Activated CD8-positive, alpha-beta T cell treated with anti-CD3 and anti-CD28 coated beads, Interleukin-2, amount 10 ng/mL, durations not matched to agents 7 days and 5 days (primary cell): ENCODE data around the gene GPR162. TPM values are rescaled to one million over a fixed set of nuclear protein-coding genes. Genes with fewer than 3 reads are reported as not detected.
A peak's percentile ranks its signal among the peaks of the same experiment; 100 is the strongest.

ENCODE experiments used
- ATAC-seq: fragments of 150-1000 bp; cut with Tn5 transposase; one replicate; pipeline ENCODE4 v1.10.0; 2021; ENCODE audit warnings: moderate library complexity
- CTCF ChIA-PET: fragments of 350-600 bp; sonication (Branson Sonifier 250); formaldehyde crosslinking; loops from one replicate; lab custom pipeline; 2021; ENCODE audit warnings: antibody characterized with exemption; lab: Charles Lee
- POLR2A ChIA-PET: fragments of 350-600 bp; sonication (Branson Sonifier 250); formaldehyde crosslinking; loops from one replicate; lab custom pipeline; 2021; ENCODE audit warnings: antibody characterized with exemption; lab: Charles Lee
- DNase-seq: peaks from one replicate; pipeline ENCODE4 v3.0.0-alpha.2; 2020
- H3K27ac Mint-ChIP-seq: one replicate; pipeline ENCODE4 v1.8.0; 2021; ENCODE audit warnings: mild to moderate bottlenecking, mixed read lengths
- H3K27me3 Mint-ChIP-seq: one replicate; pipeline ENCODE4 v1.8.0; 2021; ENCODE audit warnings: low read depth, mixed read lengths
- H3K36me3 Mint-ChIP-seq: one replicate; pipeline ENCODE4 v1.8.0; 2021; ENCODE audit warnings: low read depth, mixed read lengths
- H3K4me1 Mint-ChIP-seq: one replicate; pipeline ENCODE4 v1.8.0; 2021; ENCODE audit warnings: low read depth, mixed read lengths
- H3K4me3 Mint-ChIP-seq: one replicate; pipeline ENCODE4 v1.8.0; 2021; ENCODE audit warnings: mild to moderate bottlenecking, mixed read lengths
- H3K9me3 Mint-ChIP-seq: one replicate; pipeline ENCODE4 v1.8.0; 2022; ENCODE audit warnings: mixed read lengths; ENCODE audit not compliant: insufficient read depth
- total RNA-seq, 2 experiments: library from RNA; stranded (reverse); gene quantifications; one replicate each; pipeline ENCODE4 v1.2.3, GENCODE V29; 2021

GPR162 gene
- total RNA-seq, 2 experiments from 2014 or later, result 0.13 to 0.34 TPM

GRCh38 chr12:6823182-6824084, 1.8 kb downstream of the GPR162 start:
- CTCF ChIA-PET, result interaction anchor here (1.0 to 10.3 kb wide), 7 partner anchors 11 to 203 kb away, joined by 3 to 116 read pairs (median 15); partner anchors contain the start of gene MLF2
- Mint-ChIP-seq H3K4me1 (peaks cover 30% of the 10 kb centered on the region), H3K9me3 (no peaks in the 10 kb centered on the region), H3K4me3 (no peak overlapping the region), H3K27ac (no peak overlapping the region), H3K36me3 (no peaks in the 10 kb centered on the region), H3K27me3 (peaks cover 66% of the 10 kb centered on the region)
- POLR2A ChIA-PET, result interaction anchor here (1.1 to 1.7 kb wide), 3 partner anchors 30 to 100 kb away, joined by 3 to 10 read pairs (median 3); partner anchors contain the start of genes COPS7A and MLF2
- ATAC-seq, result no peak
- no peak for DNase-seq

GRCh38 chr12:6824085-6824775, 2.6 kb downstream of the GPR162 start:
- CTCF ChIA-PET, result interaction anchor here (0.9 to 10.3 kb wide), 18 partner anchors 10 to 270 kb away, joined by 3 to 116 read pairs (median 7); partner anchors contain the start of genes CD4, CDCA3, LAG3 and MLF2
- Mint-ChIP-seq H3K9me3 (no peaks in the 10 kb centered on the region), H3K27ac (no peak overlapping the region), H3K27me3 (peaks cover 71% of the 10 kb centered on the region), H3K4me3 (no peak overlapping the region), H3K4me1 (peaks cover 35% of the 10 kb centered on the region), H3K36me3 (no peaks in the 10 kb centered on the region)
- DNase-seq, result no peak
- POLR2A ChIA-PET, result interaction anchor here (1.1 kb wide), 1 partner anchor 101 kb away, joined by 3 read pairs; the partner anchor contains the start of gene COPS7A
- no peak for ATAC-seq

GRCh38 chr12:6824901-6825381, 3.3 kb downstream of the GPR162 start:
- ChIA-PET CTCF (interaction anchor here (0.6 to 10.3 kb wide), 21 partner anchors 10 to 271 kb away, joined by 3 to 116 read pairs (median 5); partner anchors contain the start of genes CD4, CDCA3, LAG3 and MLF2), POLR2A (interaction anchor here (1.1 kb wide), 1 partner anchor 102 kb away, joined by 3 read pairs; the partner anchor contains the start of gene COPS7A)
- no peaks in the 10 kb centered on the region for H3K9me3 Mint-ChIP-seq
- DNase-seq (no peak), ATAC-seq (no peak)
- H3K27ac Mint-ChIP-seq, result no peak overlapping the region
- H3K4me3 Mint-ChIP-seq, result no peak overlapping the region
- no peaks in the 10 kb centered on the region for H3K36me3 Mint-ChIP-seq
- peaks cover 74% of the 10 kb centered on the region for H3K27me3 Mint-ChIP-seq
- H3K4me1 Mint-ChIP-seq, result peaks cover 39% of the 10 kb centered on the region

- CTCF ChIA-PET, result interaction anchor here (0.6 to 10.3 kb wide), 26 partner anchors 9 to 271 kb away, joined by 3 to 116 read pairs (median 5); partner anchors contain the start of genes CD4, CDCA3, LAG3 and MLF2
- POLR2A ChIA-PET, result interaction anchor here (0.8 kb wide), 1 partner anchor 51 kb away, joined by 3 read pairs; no protein-coding TSS in a partner anchor
- Mint-ChIP-seq H3K27me3 (peaks cover 74% of the 10 kb centered on the region), H3K36me3 (no peaks in the 10 kb centered on the region), H3K27ac (no peak overlapping the region), H3K9me3 (no peaks in the 10 kb centered on the region), H3K4me1 (peaks cover 38% of the 10 kb centered on the region), H3K4me3 (no peak overlapping the region)
- DNase-seq (peak; percentile 87), ATAC-seq (peak; percentile 69)
These were observed 3.9 kb downstream of the GPR162 start for GRCh38 chr12:6825398-6826124.

GRCh38 chr12:6826125-6826733, 4.6 kb downstream of the GPR162 start:
- H3K27ac Mint-ChIP-seq, result no peak overlapping the region
- H3K4me3 Mint-ChIP-seq, result no peak overlapping the region
- ChIA-PET POLR2A (interaction anchor here (0.8 kb wide), 1 partner anchor 51 kb away, joined by 3 read pairs; no protein-coding TSS in a partner anchor), CTCF (interaction anchor here (0.8 to 10.3 kb wide), 16 partner anchors 9 to 255 kb away, joined by 3 to 116 read pairs (median 6); partner anchors contain the start of genes CD4, CDCA3, MLF2 and USP5)
- ATAC-seq (no peak), DNase-seq (no peak)
- peaks cover 31% of the 10 kb centered on the region for H3K4me1 Mint-ChIP-seq
- H3K36me3 Mint-ChIP-seq, result no peaks in the 10 kb centered on the region
- peaks cover 73% of the 10 kb centered on the region for H3K27me3 Mint-ChIP-seq
- no peaks in the 10 kb centered on the region for H3K9me3 Mint-ChIP-seq

- H3K27me3 Mint-ChIP-seq, result peaks cover 74% of the 10 kb centered on the region
- DNase-seq (no peak), ATAC-seq (no peak)
- no peak overlapping the region for H3K27ac Mint-ChIP-seq
- no peaks in the 10 kb centered on the region for H3K36me3 Mint-ChIP-seq
- peaks cover 29% of the 10 kb centered on the region for H3K4me1 Mint-ChIP-seq
- ChIA-PET POLR2A (no interaction called here), CTCF (interaction anchor here (0.9 to 10.3 kb wide), 13 partner anchors 8 to 74 kb away, joined by 3 to 116 read pairs (median 4); partner anchors contain the start of genes CD4, CDCA3, MLF2 and USP5)
- peak overlapping the region; percentile 37 for H3K4me3 Mint-ChIP-seq
- no peaks in the 10 kb centered on the region for H3K9me3 Mint-ChIP-seq
These were observed 5.3 kb downstream of the GPR162 start for GRCh38 chr12:6826734-6827436.

GRCh38 chr12:6827437-6827911, 5.9 kb downstream of the GPR162 start:
- ChIA-PET CTCF (interaction anchor here (0.9 to 10.3 kb wide), 6 partner anchors 8 to 74 kb away, joined by 3 to 116 read pairs (median 4); partner anchors contain the start of gene MLF2), POLR2A (no interaction called here)
- H3K4me1 Mint-ChIP-seq, result peaks cover 24% of the 10 kb centered on the region
- no peaks in the 10 kb centered on the region for H3K9me3 Mint-ChIP-seq
- peaks cover 68% of the 10 kb centered on the region for H3K27me3 Mint-ChIP-seq
- H3K4me3 Mint-ChIP-seq, result peak overlapping the region; percentile 37
- DNase-seq, result peak; percentile 56
- H3K27ac Mint-ChIP-seq, result no peak overlapping the region
- H3K36me3 Mint-ChIP-seq, result no peaks in the 10 kb centered on the region
- no peak for ATAC-seq

- ATAC-seq (peak; percentile 69), DNase-seq (no peak)
- ChIA-PET CTCF (interaction anchor here (0.9 to 10.3 kb wide), 11 partner anchors 8 to 207 kb away, joined by 3 to 116 read pairs (median 3); partner anchors contain the start of genes MLF2 and SPSB2), POLR2A (interaction anchor here (0.7 to 1.6 kb wide), 6 partner anchors 23 to 208 kb away, joined by 3 to 6 read pairs (median 4); partner anchors contain the start of genes C12orf57, CDCA3, PTMS and RNU7-1)
- H3K4me3 Mint-ChIP-seq, result peak within 1 kb of the TSS; percentile 66
- no peaks in the 10 kb centered on the region for H3K36me3 Mint-ChIP-seq
- peaks cover 62% of the 10 kb centered on the region for H3K27me3 Mint-ChIP-seq
- peaks cover 24% of the 10 kb centered on the region for H3K4me1 Mint-ChIP-seq
- H3K9me3 Mint-ChIP-seq, result no peaks in the 10 kb centered on the region
- no peak within 1 kb of the TSS for H3K27ac Mint-ChIP-seq
These were observed 6.6 kb downstream of the GPR162 start, which contains the start of gene P3H3 for GRCh38 chr12:6827982-6828780. P3H3 (plus strand) TSS chr12:6828407; CDS start chr12:6828441, 34 bp downstream.
